Activated naive CD8-positive, alpha-beta T cell treated with anti-CD3 and anti-CD28 coated beads for 36 hours (primary cell): ENCODE measurements around the gene BNC2. TPM values are rescaled to one million over a fixed set of nuclear protein-coding genes. Genes with fewer than 3 reads are reported as not detected.

Experiments
- DNase-seq: peaks from one replicate; pipeline ENCODE4 v3.0.0; 2021
- H3K27ac Mint-ChIP-seq: one replicate; pipeline ENCODE4 v1.8.0; 2022; ENCODE audit warnings: mild to moderate bottlenecking, moderate library complexity, mixed read lengths
- H3K27me3 Mint-ChIP-seq: one replicate; pipeline ENCODE4 v1.8.0; 2022; ENCODE audit warnings: mild to moderate bottlenecking, mixed read lengths
- H3K36me3 Mint-ChIP-seq: one replicate; pipeline ENCODE4 v1.8.0; 2021; ENCODE audit warnings: mild to moderate bottlenecking, mixed read lengths
- H3K4me1 Mint-ChIP-seq: one replicate; pipeline ENCODE4 v1.8.0; 2021; ENCODE audit warnings: mixed read lengths
- H3K4me3 Mint-ChIP-seq: one replicate; pipeline ENCODE4 v1.8.0; 2022; ENCODE audit warnings: mild to moderate bottlenecking, moderate library complexity, mixed read lengths
- H3K9me3 Mint-ChIP-seq: one replicate; pipeline ENCODE4 v1.8.0; 2022; ENCODE audit warnings: mixed read lengths
- total RNA-seq, 2 experiments: library from RNA; stranded (reverse); gene quantifications; one replicate each; pipeline ENCODE4 v1.2.3, GENCODE V29; 2021

The BNC2 gene
- total RNA-seq, 2 experiments from 2014 or later: not detected

DNA sequence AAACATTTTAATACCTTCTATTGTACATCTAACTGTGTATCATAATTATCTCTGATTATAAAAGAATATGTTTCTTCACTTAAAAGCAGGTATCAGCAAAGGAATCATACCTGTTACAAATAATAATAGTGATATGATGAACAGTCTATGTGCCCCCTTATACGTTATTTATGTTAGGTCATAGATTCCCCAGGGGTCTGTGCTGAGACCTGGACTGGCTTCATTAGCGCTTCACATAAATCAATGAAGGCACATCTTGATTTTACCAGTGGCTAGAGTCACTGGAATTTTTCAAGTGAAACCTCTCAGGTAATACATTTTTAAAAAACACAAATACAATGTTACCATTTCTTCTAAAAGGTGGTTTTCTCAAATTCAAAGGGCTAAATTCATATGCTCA, 275.2 kb downstream of the BNC2 start:
- no peaks in the 10 kb centered on the region for H3K27me3 Mint-ChIP-seq
- H3K4me1 Mint-ChIP-seq: no peaks in the 10 kb centered on the region
- no peaks in the 10 kb centered on the region for H3K36me3 Mint-ChIP-seq
- no peak for DNase-seq
- H3K9me3 Mint-ChIP-seq: no peaks in the 10 kb centered on the region
- H3K27ac Mint-ChIP-seq: no peak overlapping the region
- no peak overlapping the region for H3K4me3 Mint-ChIP-seq

GRCh38 chr9:16594787-16595186, 275.7 kb downstream of the BNC2 start:
- Mint-ChIP-seq H3K27ac (no peak overlapping the region), H3K36me3 (no peaks in the 10 kb centered on the region), H3K4me1 (no peaks in the 10 kb centered on the region), H3K9me3 (no peaks in the 10 kb centered on the region), H3K27me3 (no peaks in the 10 kb centered on the region), H3K4me3 (no peak overlapping the region)
- no peak for DNase-seq

GRCh38 chr9:16593746-16594145, 276.7 kb downstream of the BNC2 start:
- Mint-ChIP-seq H3K36me3 (no peaks in the 10 kb centered on the region), H3K27me3 (peaks cover 5% of the 10 kb centered on the region), H3K27ac (no peak overlapping the region), H3K4me3 (no peak overlapping the region), H3K9me3 (no peaks in the 10 kb centered on the region), H3K4me1 (no peaks in the 10 kb centered on the region)
- DNase-seq: no peak

GRCh38 chr9:16591092-16591491, 279.4 kb downstream of the BNC2 start:
- H3K27ac Mint-ChIP-seq: no peak overlapping the region
- H3K27me3 Mint-ChIP-seq: peaks cover 11% of the 10 kb centered on the region

GRCh38 chr9:16585591-16585990, 284.9 kb downstream of the BNC2 start:
- DNase-seq: no peak
- Mint-ChIP-seq H3K27me3 (peaks cover 11% of the 10 kb centered on the region), H3K36me3 (no peaks in the 10 kb centered on the region), H3K27ac (no peak overlapping the region), H3K4me1 (no peaks in the 10 kb centered on the region), H3K4me3 (no peak overlapping the region), H3K9me3 (no peaks in the 10 kb centered on the region)

More at GRCh38 chr9:16591092-16591491, 279.4 kb downstream of the BNC2 start:
- Mint-ChIP-seq H3K9me3 (no peaks in the 10 kb centered on the region), H3K4me1 (no peaks in the 10 kb centered on the region), H3K4me3 (no peak overlapping the region), H3K36me3 (no peaks in the 10 kb centered on the region)
- DNase-seq: no peak

DNA sequence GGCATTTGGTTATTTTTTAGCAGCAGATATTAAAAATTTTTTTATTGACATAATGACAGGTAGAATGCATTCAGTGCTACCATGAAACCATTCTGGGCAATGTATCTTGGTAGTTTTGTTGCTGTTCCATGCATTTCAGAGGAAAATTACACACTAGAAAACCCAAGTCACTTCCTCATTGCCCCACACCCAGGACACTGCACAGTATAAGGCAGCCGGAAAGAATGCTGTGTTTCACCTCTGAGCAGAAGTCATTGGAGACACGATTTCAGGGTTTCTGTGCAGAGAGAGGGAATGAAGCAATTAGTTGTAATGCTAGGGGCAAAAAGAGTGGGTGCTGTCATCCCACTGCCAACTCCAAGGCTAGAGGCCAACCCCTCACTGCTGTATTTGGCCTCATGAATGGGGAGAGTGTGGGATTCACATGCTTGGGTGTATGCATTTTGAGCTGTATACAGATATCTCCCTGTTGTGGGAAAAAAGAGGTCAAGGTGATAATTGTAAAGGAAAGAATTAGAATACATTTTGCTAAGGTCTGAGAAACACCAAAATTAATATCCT, 290.5 kb downstream of the BNC2 start:
- no peak overlapping the region for H3K27ac Mint-ChIP-seq
- no peaks in the 10 kb centered on the region for H3K27me3 Mint-ChIP-seq
- DNase-seq: no peak
- H3K4me1 Mint-ChIP-seq: no peaks in the 10 kb centered on the region
- H3K4me3 Mint-ChIP-seq: no peak overlapping the region
- H3K9me3 Mint-ChIP-seq: no peaks in the 10 kb centered on the region
- no peaks in the 10 kb centered on the region for H3K36me3 Mint-ChIP-seq

- Mint-ChIP-seq H3K9me3 (no peaks in the 10 kb centered on the region), H3K27me3 (peaks cover 9% of the 10 kb centered on the region), H3K4me1 (no peaks in the 10 kb centered on the region), H3K27ac (no peak overlapping the region), H3K4me3 (no peak overlapping the region), H3K36me3 (no peaks in the 10 kb centered on the region)
- no peak for DNase-seq
These were observed 294.6 kb downstream of the BNC2 start for GRCh38 chr9:16575986-16576245.

DNA sequence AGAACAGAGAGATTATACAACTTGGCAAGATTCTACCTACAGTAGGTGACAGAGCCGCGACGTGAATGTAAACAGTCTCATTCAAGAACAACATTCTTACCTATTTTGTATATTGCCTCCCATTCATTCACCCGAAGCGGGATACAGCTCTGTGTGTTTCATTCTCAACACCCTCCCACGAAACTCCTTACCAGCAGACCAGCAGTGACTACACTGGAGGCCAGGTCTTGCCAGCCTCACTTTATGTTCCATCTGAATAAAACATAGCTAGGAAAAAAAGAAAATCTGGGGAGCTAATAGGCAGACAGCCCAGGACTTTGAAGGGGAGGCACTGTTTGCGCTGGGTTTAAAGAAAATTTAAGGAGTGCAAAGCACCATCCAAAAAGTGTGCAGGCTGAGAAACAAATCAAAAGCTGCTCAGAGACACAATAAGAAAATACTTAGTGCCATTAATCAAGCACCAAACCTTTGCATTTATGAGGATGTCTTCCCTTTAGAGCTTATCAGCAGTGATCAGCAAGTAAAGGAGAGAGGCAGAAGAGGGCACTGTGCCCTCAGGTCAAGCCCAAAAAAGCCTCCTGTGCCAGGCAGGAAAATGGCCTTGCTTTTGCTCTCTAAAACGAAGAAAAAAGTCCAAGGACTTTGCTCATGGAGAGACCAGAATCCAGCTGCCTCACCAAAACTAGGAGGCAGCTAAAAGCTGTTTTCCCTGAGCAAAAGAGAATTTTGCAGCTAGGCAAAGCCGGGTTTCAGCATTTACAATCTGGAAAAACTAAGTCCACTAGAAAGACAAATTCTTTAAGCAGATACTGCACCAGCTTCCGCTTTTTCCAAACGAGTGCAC, 295.1 kb downstream of the BNC2 start:
- H3K27me3 Mint-ChIP-seq: peaks cover 9% of the 10 kb centered on the region
- DNase-seq: no peak
- no peak overlapping the region for H3K27ac Mint-ChIP-seq
- no peaks in the 10 kb centered on the region for H3K9me3 Mint-ChIP-seq
- no peak overlapping the region for H3K4me3 Mint-ChIP-seq
- no peaks in the 10 kb centered on the region for H3K4me1 Mint-ChIP-seq
- no peaks in the 10 kb centered on the region for H3K36me3 Mint-ChIP-seq

DNA sequence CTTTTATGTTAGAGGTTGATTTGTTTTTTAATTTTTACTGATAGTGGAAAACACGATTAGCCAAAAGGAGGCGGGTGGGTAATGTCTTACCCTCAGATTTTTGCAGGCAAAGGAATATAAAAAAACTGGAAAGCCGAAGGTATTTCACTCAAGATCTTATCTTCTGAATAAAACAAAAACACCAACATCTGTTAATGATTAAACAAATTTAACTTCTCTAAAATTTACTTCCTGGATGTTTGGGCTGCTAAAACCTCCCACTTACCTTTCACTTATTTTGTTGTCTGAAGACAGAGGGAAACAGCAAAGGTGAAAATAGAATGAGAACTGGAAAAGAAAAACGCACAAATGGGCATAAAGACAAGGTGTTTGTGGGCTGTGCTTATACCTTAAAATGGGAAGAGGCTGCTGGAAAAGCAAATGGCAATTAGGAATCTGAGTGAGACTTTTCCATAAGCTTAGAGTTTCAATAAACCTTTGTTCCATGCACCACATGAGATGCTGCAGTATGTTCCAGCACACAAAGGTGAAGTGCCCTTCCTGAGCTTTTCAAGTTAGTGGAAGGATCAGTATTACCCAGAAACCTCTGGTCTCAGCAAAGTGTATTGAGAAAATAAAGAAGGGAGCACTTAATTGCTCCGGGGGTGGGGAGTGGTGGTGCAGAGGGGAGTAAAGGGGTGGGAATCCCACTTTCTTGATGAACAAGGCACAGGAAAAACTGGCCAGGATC, 298.3 kb downstream of the BNC2 start:
- H3K4me1 Mint-ChIP-seq: no peaks in the 10 kb centered on the region
- H3K36me3 Mint-ChIP-seq: no peaks in the 10 kb centered on the region
- peaks cover 9% of the 10 kb centered on the region for H3K27me3 Mint-ChIP-seq
- DNase-seq: no peak
- no peak overlapping the region for H3K4me3 Mint-ChIP-seq
- H3K9me3 Mint-ChIP-seq: no peaks in the 10 kb centered on the region
- no peak overlapping the region for H3K27ac Mint-ChIP-seq

GRCh38 chr9:16571127-16571802, 299.2 kb downstream of the BNC2 start:
- H3K27me3 Mint-ChIP-seq: peaks cover 9% of the 10 kb centered on the region
- no peak for DNase-seq
- no peaks in the 10 kb centered on the region for H3K9me3 Mint-ChIP-seq
- H3K36me3 Mint-ChIP-seq: no peaks in the 10 kb centered on the region
- no peaks in the 10 kb centered on the region for H3K4me1 Mint-ChIP-seq
- H3K4me3 Mint-ChIP-seq: no peak overlapping the region
- H3K27ac Mint-ChIP-seq: no peak overlapping the region

- no peak for DNase-seq
- Mint-ChIP-seq H3K9me3 (no peaks in the 10 kb centered on the region), H3K27me3 (no peaks in the 10 kb centered on the region), H3K4me1 (no peaks in the 10 kb centered on the region), H3K27ac (no peak overlapping the region), H3K36me3 (no peaks in the 10 kb centered on the region), H3K4me3 (no peak overlapping the region)
These were observed 307.0 kb downstream of the BNC2 start for GRCh38 chr9:16563446-16563845.

GRCh38 chr9:16561121-16561520, 309.3 kb downstream of the BNC2 start:
- no peak overlapping the region for H3K27ac Mint-ChIP-seq
- no peak overlapping the region for H3K4me3 Mint-ChIP-seq
- DNase-seq: no peak
- no peaks in the 10 kb centered on the region for H3K9me3 Mint-ChIP-seq
- no peaks in the 10 kb centered on the region for H3K36me3 Mint-ChIP-seq
- no peaks in the 10 kb centered on the region for H3K4me1 Mint-ChIP-seq
- H3K27me3 Mint-ChIP-seq: no peaks in the 10 kb centered on the region

DNA sequence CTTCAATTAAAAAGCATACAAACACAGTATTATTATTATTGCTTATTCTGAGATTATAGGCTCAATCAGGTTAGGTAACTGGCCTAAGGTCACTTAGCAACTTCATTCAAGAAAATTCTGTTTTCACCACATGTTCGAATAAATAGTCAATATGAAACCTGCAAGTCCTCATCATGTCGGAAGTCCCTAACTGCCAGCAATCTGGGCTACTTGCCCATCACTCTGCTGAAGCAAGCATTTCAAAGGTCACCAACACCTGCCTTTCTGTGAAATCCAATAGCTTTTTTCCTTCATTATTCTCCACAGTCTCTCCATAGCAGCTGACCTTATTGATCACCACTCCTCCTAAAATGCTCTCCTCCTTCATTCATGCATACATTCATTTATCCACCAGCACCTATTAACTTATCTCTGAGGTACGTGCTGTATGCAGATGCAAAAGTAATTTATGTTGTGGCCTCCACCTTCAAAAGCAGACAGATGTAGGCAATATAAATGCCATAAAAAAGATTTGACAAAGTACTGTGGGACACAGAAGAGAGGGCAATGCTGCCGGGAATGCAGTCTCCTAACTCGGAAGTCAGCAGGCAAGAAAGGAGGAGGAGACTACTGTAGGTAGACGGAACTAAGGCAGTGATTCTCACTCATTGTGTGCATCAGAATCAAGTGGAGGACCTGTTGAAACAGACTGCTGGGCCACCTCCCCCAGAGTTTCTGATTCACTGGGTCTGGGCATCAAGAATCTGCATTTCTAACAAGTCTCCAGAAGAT, 310.9 kb downstream of the BNC2 start:
- H3K9me3 Mint-ChIP-seq: no peaks in the 10 kb centered on the region
- H3K27me3 Mint-ChIP-seq: no peaks in the 10 kb centered on the region
- DNase-seq: no peak
- no peak overlapping the region for H3K4me3 Mint-ChIP-seq
- no peaks in the 10 kb centered on the region for H3K4me1 Mint-ChIP-seq
- H3K36me3 Mint-ChIP-seq: no peaks in the 10 kb centered on the region
- no peak overlapping the region for H3K27ac Mint-ChIP-seq

DNA sequence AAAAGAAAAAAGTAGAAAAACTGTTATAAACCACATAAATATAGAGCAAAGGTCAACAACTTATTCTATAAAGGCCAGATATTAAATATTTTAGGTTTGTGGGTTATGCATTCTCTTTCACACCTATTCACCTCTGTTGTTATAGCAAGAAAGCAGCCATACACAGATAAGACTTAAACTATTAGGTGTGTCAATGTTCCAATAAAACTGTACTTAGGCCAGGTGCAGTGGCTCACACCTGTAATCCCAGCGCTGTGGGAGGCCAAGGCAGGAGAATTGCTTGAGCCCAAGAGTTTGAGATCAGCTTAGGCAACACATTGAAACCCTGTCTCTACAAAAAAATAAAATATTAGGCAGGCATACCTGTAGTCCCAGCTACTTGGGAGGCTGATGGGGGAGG, 314.7 kb downstream of the BNC2 start:
- DNase-seq: no peak
- no peaks in the 10 kb centered on the region for H3K9me3 Mint-ChIP-seq
- H3K27me3 Mint-ChIP-seq: no peaks in the 10 kb centered on the region
- no peak overlapping the region for H3K27ac Mint-ChIP-seq
- H3K36me3 Mint-ChIP-seq: no peaks in the 10 kb centered on the region
- H3K4me1 Mint-ChIP-seq: no peaks in the 10 kb centered on the region
- no peak overlapping the region for H3K4me3 Mint-ChIP-seq
